ENCODE data around the gene KLHL1.

Gene KLHL1

GRCh38 chr13:70108356-70109105, at the start of gene KLHL1:
Gene KLHL1 (minus strand): TSS chr13:70108452. CDS start chr13:70107699, 753 bp downstream.
- TF ChIP-seq EGR1 (IDR thresholded peaks at IDR 0.05) (no peak), TEAD4 (IDR thresholded peaks at IDR 0.05) (no peak), TCF12 (IDR thresholded peaks at IDR 0.05; ENCODE audit: low read depth) (no peak), YY1 (IDR thresholded peaks at IDR 0.05; ENCODE audit: low read depth) (no peak), CEBPB (IDR thresholded peaks at IDR 0.05) (no peak), EP300 (IDR thresholded peaks at IDR 0.05; ENCODE audit: borderline replicate concordance) (no peak), FOXM1 (IDR thresholded peaks at IDR 0.05; ENCODE audit: borderline replicate concordance, low read depth) (no peak), CREB1 (IDR thresholded peaks at IDR 0.05; ENCODE audit: low read depth) (no peak), USF1 (IDR thresholded peaks at IDR 0.05) (no peak), MAX (IDR thresholded peaks at IDR 0.05) (no peak), RAD21 (IDR thresholded peaks at IDR 0.05; ENCODE audit: low read depth) (no peak), REST (IDR thresholded peaks at IDR 0.05; ENCODE audit: low read depth) (no peak)

GRCh38 chr13:70128098-70128497, 19.8 kb upstream of the KLHL1 start:
- TF ChIP-seq CEBPB (IDR thresholded peaks at IDR 0.05) (no peak), TAF1 (IDR thresholded peaks at IDR 0.05; ENCODE audit: low read depth) (no peak), EP300 (IDR thresholded peaks at IDR 0.05; ENCODE audit: borderline replicate concordance) (no peak), ZBTB7A (IDR thresholded peaks at IDR 0.05; ENCODE audit: low read depth) (no peak), REST (IDR thresholded peaks at IDR 0.05; ENCODE audit: low read depth) (no peak), TEAD4 (IDR thresholded peaks at IDR 0.05) (no peak), NFIC (IDR thresholded peaks at IDR 0.05) (no peak), YY1 (IDR thresholded peaks at IDR 0.05; ENCODE audit: low read depth) (no peak), MAX (IDR thresholded peaks at IDR 0.05) (no peak), TCF12 (IDR thresholded peaks at IDR 0.05; ENCODE audit: low read depth) (no peak), RAD21 (IDR thresholded peaks at IDR 0.05; ENCODE audit: low read depth) (no peak), CREB1 (IDR thresholded peaks at IDR 0.05; ENCODE audit: low read depth) (no peak), FOXM1 (IDR thresholded peaks at IDR 0.05; ENCODE audit: borderline replicate concordance, low read depth) (no peak), EGR1 (IDR thresholded peaks at IDR 0.05) (no peak), USF1 (IDR thresholded peaks at IDR 0.05) (no peak)

- no peak for TF ChIP-seq EP300 (IDR thresholded peaks at IDR 0.05; ENCODE audit: borderline replicate concordance)
- TF ChIP-seq NFIC (IDR thresholded peaks at IDR 0.05): no peak
- TF ChIP-seq USF1 (IDR thresholded peaks at IDR 0.05): no peak
- TF ChIP-seq CEBPB (IDR thresholded peaks at IDR 0.05): no peak
- TF ChIP-seq EGR1 (IDR thresholded peaks at IDR 0.05): no peak
- no peak for TF ChIP-seq TAF1 (IDR thresholded peaks at IDR 0.05; ENCODE audit: low read depth)
- no peak for TF ChIP-seq YY1 (IDR thresholded peaks at IDR 0.05; ENCODE audit: low read depth)
- TF ChIP-seq REST (IDR thresholded peaks at IDR 0.05; ENCODE audit: low read depth): no peak
- no peak for TF ChIP-seq CREB1 (IDR thresholded peaks at IDR 0.05; ENCODE audit: low read depth)
- no peak for TF ChIP-seq TCF12 (IDR thresholded peaks at IDR 0.05; ENCODE audit: low read depth)
- TF ChIP-seq MAX (IDR thresholded peaks at IDR 0.05): no peak
- no peak for TF ChIP-seq FOXM1 (IDR thresholded peaks at IDR 0.05; ENCODE audit: borderline replicate concordance, low read depth)
- no peak for TF ChIP-seq RAD21 (IDR thresholded peaks at IDR 0.05; ENCODE audit: low read depth)
- no peak for TF ChIP-seq TEAD4 (IDR thresholded peaks at IDR 0.05)
- TF ChIP-seq ZBTB7A (IDR thresholded peaks at IDR 0.05; ENCODE audit: low read depth): no peak
These were observed 17.4 kb upstream of the KLHL1 start for GRCh38 chr13:70125693-70126092.

Data from Ishikawa (cell line).